T-helper 9 cell (primary cell): ENCODE measurements around the gene TMEM147.
A peak's percentile ranks its signal among the peaks of the same experiment; 100 is the strongest.

Experiments
- DNase-seq: peaks from one replicate; pipeline ENCODE4 v3.0.0-alpha.2; 2020

Gene TMEM147

GRCh38 chr19:35521124-35521743, 24.2 kb upstream of the TMEM147 start:
- no peak for DNase-seq

GRCh38 chr19:35522745-35523327, 22.6 kb upstream of the TMEM147 start:
- DNase-seq: no peak

DNA sequence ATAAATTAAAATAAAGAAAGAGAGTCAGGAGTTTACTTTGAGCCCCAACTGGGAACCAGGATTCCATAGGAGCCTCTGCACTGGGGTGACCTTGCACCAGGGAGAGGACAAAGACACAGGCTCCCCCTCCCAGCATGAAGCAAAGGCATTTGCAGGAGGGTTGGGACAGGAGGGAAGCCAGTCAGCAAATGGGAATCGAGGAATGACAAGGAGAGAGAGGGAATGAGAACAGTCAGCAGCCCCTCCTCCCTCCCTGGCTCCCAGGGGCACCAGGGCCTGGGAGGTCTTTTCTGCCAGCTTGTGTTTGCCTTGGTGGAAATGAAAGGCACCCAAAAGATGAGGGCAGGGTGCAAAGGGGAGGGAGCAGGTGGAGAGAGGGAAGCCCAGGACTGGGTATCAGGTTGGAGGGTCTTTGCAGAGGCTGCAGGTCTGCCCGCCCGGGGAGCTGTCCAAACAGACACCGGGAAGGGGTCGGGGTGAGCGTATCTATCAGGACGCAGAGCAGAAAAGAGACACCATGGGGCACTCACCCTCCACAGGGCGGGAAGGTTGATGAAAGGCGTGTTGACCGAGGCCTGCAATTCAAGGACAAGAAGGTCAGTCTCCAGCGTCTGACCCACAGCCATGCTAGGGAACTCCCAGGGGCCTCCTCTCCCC, 21.1 kb upstream of the TMEM147 start:
- DNase-seq: no peak

DNA sequence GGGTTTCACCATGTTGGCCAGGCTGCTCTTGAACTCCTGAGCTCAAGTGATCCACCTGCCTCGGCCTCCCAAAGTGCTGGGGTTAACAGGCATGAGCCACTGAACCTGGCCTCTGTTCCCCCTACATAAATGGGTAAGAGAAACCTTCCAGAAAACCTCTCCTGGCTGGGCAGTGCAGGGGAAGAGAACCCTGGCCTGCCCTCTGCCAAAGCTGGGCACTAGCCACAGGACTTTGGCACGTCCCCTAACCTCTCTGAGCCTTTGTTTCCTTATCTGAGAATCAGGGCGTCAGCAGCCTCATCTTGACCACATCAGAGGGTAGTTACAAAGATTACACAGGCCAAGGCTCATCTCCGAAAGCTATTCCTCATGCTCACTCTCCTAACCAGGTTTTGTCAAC, 19.6 kb upstream of the TMEM147 start:
- DNase-seq: no peak

- no peak for DNase-seq
Measured at GRCh38 chr19:35528218-35529038, 17.0 kb upstream of the TMEM147 start, which contains the start of gene SBSN. Gene SBSN (minus strand): TSS chr19:35528311. CDS start chr19:35528281, 30 bp downstream.

DNA sequence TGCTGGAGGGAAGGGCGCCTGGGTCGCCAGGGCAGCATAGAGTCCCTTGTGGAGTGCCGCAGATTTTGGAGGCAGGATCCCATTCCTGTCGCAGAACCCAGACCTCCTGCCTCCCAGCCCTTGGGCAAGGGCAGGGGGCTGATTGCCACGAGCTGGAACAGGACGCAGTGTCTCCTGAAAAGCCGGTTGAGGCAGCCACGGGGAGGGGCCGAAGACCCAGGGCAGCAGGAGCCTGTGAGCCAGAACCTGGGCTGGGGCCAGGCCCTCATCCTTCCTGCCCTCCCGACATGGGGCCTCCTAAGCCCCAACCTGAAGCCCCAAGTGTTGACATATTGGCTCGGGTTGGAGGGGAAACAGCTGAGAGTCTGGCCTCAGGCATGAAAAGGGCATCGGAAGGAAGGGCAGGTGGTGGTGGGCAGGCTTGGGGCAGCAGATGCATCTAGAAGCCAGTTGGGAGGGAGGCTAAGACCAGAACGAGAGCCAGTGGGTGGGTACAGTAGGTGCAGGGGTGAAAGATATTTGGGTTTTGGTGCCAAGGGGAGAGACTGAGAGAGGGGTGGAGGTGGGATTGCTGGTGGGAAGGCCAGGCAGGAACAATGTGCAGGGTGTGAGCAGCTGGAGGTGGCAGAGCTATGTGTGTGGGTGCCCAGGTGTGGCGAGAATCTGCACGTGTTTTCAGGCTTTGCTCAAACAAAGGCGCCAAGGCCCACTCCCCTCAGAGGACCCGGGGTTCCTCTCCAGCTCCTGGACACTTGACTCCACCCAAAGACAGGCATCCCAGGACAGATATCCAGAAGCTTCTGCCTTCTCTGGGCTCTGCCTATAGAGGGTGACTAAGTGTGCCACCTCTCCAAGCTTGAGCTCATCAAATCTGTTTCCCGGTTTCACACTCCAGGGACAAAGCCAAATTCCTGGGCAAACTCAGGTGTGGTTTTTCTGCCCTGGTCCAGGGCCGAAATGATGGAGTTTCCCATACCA, 15.9 kb upstream of the TMEM147 start:
- no peak for DNase-seq

- DNase-seq: no peak
Measured at GRCh38 chr19:35531291-35531690, 14.1 kb upstream of the TMEM147 start.

GRCh38 chr19:35533201-35533821, 12.1 kb upstream of the TMEM147 start, which contains the start of gene GAPDHS:
Gene GAPDHS (plus strand): TSS chr19:35533456. CDS start chr19:35533528, 72 bp downstream.
- DNase-seq: no peak

- no peak for DNase-seq
Measured at GRCh38 chr19:35533822-35534392, 11.5 kb upstream of the TMEM147 start.

DNA sequence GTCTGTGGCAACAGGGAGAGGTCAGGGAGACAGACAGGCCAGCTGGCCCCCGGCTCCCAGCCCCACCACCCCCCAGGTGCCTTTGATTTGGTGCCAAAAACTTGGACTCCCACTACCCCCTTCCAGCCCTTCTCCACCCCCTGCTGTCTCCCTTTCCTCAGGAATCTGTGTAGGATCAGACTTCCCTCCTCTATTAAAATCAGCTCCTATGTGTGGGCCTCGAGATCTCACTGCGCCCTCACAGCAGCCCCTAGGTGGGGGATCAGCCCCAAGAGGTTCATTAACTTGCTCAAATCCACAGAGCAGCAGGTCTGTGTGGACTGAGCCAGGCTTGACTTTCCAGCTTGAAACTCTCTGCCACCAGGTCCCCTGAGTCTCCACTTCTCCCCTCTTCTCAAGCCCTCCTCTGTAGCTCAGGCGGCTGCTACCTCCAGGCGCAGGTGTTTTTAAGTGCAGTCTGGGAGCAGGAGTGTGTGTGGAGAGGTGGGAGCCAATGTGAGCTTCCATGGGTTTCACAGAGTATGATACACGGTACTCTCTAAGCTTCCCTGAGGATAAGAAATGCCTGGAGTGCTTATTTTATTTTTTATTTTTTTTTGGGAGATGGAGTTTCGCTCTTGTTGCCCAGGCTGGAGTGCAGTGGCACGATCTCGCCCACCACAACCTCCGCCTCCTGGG, 10.5 kb upstream of the TMEM147 start:
- no peak for DNase-seq

GRCh38 chr19:35539314-35539713, 6.1 kb upstream of the TMEM147 start:
- no peak for DNase-seq

DNA sequence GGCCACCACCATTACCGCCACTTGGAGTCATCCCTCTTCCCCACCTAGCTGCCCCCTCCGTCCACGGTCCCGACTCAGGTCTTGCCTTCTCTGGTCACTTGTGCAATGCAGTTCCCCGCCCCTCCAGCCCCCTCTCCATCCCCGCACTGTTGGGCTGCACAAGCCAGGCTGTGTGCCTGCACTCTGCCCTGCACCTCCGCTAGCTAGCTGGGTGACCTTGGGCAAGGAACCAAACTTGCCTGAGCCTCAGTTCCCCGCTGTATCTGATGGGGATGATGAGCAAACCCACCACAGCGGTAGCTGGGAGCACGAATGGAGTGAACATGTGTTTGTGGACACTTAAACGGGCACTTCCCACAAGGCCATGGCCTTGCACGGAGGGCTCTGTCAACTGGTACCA, 5.6 kb upstream of the TMEM147 start:
- DNase-seq: no peak

DNA sequence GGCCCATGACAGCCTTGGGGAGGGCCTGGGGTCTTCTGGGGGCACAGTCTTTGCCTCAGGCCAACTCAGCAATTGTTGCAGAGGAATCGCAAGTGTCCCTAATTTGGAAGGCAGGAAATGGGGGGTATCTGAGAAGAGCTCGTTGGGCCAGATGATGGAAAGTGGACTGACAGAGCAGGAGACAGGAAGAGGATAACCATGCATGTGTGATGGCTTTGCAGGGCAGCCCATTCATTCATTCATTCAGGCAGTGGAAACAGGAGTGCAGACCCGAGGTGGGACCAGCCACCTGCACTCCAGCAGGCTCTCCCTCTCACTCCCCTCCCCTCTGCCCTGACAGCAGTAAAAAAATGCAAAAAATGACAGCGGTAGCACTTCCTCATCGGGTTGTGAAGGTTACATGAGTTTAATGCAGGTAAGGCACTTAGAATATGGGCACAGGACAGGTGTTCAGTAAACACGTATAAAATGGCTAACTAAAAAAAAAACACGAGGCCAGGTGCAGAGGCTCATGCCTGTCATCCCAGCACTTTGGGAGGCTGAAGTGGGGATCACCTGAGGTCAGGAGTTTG, 5.0 kb upstream of the TMEM147 start:
- DNase-seq: no peak

- DNase-seq: no peak
Measured at GRCh38 chr19:35542209-35542608, 3.2 kb upstream of the TMEM147 start.

DNA sequence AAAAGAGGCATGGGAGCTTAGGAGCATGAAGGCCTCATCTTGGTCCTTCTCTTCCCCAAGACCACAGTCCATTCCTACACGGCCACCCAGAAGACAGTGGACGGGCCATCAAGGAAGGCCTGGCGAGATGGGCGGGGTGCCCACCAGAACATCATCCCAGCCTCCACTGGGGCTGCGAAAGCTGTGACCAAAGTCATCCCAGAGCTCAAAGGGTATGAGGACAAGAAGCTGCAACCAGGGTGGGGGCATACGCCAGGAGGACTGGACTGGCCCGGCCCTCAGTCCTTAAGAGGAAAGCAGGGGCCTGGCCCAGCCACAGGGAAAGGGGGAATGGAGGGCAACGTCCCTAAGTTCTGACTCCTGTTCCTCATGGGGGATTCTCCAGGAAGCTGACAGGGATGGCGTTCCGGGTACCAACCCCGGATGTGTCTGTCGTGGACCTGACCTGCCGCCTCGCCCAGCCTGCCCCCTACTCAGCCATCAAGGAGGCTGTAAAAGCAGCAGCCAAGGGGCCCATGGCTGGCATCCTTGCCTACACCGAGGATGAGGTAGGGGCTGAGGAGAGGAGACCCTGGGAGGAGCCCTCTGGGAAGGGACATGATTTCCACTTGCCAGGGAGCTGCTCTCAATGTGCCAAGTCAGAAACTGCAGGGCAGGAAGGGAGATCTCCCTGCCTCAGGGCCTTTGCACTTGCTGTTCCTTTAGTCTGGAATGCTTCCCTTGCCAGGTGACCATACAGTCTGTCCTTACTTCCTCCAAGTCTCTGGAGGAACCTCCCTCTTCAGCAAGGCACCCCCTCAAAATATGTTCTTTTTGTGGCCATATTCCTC, 1.9 kb upstream of the TMEM147 start:
- no peak for DNase-seq

DNA sequence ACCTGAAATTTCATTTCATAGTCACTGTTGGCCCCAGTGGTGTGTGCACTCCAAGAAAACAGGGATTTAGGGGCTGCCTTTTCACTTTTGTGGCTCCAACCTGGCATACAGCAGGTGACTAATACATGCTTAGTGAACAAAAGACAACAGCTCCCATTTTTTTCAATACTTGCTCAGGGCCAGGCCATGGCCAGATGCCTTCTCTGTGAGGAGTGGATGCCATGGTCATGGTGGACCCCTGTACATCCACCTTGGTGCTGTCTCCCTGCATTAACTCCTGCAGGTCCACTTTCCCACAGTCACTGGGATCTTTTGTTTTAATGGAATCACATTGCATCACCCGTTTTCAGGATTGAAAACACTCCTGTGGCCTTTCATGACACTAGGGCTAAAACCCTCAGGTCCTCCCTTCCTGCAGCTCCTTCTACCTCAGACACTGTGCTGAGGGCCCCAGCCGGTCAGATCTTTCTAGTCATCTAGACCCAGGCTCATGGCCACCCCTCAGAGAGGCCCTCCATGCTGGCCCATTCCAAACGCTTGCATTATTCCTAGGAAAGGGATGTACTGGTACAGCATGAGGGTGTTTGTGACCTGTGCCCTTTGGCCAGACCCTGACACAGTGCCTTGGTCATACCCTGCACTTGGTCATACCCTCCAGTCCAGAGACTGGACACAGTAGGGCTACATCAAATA, 1.2 kb upstream of the TMEM147 start:
- no peak for DNase-seq

DNA sequence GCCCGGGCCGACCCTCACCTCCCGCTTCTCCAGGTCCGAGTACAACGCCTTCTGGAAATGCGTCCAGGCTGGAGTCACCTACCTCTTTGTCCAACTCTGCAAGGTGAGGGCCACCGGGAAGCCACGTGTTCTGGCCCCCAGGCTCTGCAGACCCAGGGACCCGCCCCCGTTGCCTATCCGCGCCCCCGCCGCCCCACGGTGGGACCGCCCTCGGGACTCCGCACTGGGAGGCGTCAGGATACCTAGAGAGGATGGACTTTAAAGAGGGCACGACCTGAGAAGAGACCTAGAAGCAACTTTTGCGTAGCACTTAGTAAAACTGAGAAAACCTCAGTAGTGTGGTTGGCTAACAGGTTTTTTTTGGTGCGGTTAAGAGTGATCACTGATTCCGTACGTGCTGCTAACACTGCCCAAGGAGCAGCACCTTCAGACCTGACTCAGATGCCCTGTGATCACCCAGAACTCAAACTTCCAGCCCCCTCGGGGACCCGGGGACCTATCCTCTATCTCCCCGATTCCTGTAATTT, 492 bp downstream of the TMEM147 start:
- DNase-seq: peak; percentile 28

GRCh38 chr19:35546532-35546931, 1.1 kb downstream of the TMEM147 start:
- no peak for DNase-seq
